Suppressor macrophage (primary cell): ENCODE measurements around the gene RAB14.

Experiments
- DNase-seq, 4 experiments: peaks; one replicate each; pipeline ENCODE4 v3.0.0-alpha.2; 2020 to 2022
- total RNA-seq, 17 experiments: gene quantifications; one replicate each; lab custom pipeline; 2026; ENCODE audit warnings: mixed read lengths in 6 of 17, inconsistent platforms in 3 of 17; lab: John Stamatoyannopoulos, UW

RAB14 gene
- 38.8 to 241 (median 128) reads per million in 17 experiments for total RNA-seq

DNA sequence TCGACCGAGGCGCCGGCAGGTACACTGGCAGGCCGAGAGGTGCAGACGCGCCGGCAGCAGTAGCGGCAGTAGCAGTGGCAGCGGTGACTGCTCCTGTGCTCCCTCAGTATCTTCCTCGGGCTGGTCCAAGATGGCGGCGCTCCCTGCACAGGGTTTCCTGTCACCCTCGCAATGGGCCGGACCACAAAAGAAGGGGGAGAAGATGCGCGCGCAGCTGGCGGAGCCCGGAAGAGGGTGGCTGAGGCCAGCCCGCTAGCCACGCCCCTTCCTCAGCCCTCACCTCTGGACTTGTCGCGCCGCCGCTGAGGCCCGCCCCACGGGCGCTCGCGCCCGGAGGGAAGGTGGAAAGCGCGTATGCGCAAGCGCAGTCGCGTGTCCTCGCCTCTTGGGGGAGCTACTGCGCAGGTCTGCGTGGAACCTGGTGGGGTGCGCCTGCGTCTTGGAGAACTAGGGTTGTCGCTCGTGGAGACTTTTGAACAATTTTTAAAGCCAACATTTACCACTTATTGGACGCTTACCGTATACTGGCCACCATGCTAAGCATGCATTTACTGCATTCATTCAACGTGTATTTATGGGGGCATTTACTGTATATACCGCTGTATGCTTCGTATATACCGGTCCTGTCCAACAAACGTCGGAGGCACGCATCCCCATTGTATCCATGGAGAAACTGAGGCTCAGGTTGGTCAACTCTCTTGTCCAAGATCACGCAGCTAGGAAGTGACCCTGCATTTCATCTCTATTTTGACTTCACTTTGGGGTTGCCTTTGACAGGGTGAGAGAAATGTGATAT lies at the start of gene RAB14:
Gene RAB14 (minus strand): TSS at position 132 of the 796 bp plus-strand sequence. CDS start 8,457 bp downstream, outside the sequence.
- peak; percentile 99 to 100 (median 100) for DNase-seq

DNA sequence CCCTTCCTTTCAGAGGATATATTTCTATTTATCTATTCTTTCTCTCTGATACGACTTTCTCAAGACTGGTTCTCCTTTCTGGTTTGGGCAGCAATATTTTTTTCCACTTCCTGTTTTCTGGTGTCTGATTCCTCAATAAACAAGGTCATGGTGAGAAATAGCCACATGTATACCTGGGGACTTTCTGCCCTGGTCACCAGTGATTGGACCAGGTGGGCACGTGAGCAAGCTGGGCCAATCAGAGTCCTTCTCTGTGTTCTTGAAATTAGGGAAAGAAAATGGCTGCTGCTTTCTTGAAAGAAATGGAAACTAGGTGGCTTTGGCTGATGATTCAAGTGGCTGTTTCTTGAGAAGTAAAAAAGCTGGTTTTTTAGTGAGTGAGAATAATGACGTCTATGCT lies 47.9 kb upstream of the RAB14 start:
- DNase-seq: peak; percentile 77 to 95 (median 84)

DNA sequence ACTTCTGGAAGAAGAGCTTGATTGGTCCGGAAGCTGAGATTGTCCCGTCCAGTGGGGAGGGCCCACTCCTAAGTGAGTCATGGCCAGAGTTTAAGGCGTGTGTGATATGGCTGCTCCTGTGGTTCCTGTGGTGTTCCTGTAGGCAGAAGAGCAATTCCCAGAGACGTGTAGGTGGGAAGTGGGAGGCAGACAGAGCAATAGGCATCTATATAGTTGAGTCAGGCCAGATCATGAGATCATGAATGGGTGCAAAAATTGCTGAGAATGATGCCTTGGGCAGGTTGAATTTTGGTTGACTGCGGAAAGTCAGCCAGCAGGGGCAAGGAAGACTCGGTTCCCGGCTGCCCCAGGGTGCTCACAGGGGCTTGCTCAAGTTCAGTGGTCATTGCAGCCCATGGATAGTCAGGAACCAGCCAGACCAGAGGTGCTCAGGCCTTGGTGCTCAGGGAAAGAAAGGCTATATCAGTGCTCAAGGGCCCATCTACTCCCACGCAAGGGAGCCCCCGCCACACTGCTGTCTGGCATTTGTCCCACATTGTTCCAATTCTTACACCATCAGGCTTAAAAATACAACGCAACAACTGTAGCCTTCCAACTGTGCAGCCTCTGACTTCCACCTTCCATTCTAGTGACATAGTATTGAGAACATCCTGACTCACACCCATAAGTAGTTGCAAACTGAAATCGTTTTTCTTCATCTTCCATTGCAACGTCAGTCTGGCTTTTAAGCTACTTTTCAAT lies 45.3 kb upstream of the RAB14 start:
- DNase-seq: peak; percentile 85 to 96 (median 90)

DNA sequence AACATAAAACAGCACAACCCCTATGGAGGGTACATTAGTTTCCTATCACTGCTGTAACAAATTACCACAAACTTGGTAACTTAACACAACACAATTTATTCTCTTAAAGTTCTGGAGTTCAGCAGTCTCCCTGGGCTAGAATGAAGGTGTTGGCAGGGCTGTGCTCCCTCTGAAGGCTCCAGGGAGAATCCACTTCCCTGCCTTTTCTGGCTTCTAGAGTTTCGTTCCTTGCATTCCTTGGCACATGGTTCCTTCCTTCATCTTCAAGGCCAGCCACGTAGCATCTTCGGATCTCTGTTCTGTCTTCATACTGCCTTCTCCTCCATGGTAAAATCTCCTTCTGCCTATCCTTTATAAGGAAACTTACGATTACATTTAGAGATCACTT lies 41.3 kb upstream of the RAB14 start:
- DNase-seq: no peak

DNA sequence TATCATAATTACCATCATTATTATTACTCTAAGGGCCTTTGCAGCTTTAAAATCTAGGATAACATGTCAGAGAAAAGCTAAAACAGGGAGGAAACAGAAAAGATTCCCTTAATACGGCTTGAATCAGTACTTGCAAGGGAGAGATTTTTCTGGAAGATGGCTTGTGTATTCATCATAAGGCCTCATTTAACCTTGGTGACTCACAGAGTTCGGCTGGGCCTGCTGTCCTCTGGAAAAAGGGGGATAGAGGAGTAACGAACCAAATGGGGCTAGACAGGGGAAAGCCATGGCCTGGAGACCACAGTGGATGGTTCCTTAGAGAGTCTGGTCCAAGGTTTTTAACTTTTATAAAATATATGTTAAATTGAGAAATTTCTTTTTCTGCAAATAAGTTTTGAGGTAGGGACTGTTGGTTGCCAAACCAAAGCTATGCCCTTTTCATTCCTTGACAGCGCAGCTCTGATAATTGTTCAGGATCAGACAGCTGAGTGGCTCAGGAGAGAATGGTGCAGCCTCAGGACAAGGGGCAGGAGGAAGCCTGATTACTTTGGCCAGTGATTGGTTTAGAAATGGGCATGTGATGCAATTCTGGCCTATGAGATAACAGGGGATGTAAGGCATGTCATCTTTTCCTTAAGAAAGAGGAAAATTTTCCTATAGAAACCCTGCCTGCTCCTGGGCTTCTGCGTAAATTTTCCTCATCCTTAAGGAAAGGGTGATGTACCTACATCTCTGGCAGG lies 40.7 kb upstream of the RAB14 start:
- no peak for DNase-seq

DNA sequence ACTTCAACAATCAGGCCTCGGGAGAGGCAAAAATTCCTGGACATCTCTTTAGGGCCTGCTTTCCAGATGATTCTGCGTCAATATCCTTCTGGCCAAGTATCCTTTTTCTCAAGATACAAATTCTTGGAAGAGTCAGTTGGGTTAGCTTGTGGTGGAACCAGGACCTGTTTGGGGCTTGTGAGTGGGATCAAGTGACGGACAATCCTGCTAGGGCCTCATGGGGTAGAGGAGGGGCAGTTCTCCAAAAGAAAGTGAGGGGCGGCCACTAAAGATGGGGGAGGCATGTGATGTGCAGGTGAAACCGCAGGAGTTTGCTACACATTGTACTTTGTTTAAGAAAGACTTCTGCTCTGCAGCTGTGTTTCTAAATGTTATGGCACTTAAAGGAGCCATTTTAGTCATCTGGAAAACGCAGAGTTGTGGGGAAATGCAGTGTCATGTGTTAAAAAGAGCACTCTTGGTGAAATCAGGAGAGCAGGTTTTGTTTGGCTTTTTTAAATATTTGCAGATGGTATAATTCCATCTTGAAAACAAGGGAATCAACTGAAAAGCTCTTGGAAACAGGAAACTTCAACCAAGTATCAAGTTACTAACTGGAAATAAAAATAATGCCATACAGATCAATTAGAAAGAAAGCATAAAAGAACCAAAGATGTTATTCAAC lies 38.9 kb upstream of the RAB14 start:
- no peak for DNase-seq

DNA sequence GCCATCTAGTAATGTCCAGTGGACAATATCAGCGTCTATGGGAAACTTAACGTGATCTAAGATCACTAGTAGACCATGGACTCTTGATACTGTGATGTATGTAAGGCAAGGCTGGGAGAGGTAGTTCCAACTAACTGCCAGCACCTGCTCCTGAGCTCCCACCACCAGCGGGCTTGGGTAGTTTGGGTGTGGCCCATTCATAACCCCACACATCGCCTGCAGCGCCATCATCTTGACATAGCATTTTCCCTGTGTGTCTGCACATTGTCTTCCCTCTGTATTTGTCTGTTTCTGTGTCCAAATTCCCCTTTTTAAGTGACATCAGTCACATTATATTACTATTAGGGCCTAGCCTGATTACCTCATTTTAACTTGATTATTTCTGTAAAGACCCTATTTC lies 38.2 kb upstream of the RAB14 start:
- DNase-seq: peak in 1 of 4 experiments; percentile 21

DNA sequence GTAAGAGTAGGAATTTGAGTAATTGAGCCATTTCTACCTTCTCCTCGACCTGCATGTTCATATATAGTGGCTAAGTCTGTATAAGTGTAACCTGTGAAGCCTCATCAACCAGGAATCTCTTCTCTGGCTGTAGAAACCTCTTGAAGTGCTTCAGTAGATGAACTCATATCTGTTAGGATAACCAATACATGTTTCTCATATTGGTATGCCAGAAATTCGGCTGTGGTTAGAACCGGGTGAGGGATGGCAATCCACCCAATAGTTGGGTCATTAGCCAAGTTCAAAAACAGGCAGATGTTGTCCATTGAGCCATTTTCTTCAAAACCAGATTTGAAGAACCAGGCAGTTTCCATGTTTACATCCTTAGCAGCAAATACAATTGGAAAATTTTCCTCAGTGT lies 37.4 kb upstream of the RAB14 start:
- DNase-seq: no peak

DNA sequence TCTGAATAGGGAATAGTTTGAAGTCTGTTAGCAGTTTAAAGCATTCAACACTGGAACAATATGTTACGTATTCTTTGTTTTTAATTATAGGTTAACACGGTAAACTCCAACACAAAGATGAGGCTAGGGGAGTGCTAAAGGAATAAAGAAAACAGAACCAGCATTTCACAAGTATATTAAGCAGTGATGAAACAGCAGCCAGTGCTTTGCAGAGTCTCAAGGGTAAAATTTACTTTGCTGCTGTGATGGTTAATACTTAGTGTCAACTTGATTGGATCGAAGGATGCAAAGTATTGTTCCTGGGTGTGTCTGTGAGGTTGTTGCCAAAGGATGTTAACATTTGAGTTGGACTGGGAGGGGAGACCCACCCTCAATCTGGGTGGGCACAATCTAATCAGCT lies 36.2 kb upstream of the RAB14 start:
- no peak for DNase-seq

DNA sequence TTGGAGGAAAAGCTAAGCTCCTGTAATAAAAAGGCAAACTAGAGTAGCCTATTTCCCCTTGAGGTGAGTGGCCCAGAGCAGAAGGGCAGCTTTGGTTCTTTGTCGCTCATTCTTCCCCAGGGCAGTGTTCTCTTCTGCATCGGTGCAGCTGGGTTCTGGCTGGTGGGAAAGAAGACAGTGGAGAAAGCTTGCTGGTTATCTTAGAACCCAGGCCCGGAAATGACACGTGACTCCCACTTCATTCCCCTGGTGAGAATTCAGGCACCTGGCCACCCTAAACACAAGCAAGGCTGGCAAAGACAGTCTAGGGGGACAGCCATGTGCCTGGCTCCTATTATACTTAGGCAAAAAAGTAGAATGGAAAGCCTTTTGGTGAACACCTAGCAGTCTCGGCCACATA lies 33.8 kb upstream of the RAB14 start:
- no peak for DNase-seq

DNA sequence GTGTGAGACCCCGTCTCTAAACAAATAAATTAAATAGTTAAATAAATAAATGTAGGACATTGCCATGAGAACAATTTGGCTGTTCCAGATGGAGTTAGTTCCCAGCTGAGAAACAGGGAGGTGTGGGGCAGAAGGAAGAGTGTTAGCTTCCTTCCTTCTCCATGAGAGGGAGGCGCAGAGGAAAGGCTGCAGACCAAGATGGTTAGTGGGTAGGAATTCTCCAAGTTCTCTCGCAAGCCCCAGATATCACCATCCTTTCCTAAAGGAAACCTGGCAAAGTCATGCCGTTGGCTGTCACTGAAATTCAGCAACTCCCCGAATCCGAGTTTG lies 33.1 kb upstream of the RAB14 start:
- no peak for DNase-seq

DNA sequence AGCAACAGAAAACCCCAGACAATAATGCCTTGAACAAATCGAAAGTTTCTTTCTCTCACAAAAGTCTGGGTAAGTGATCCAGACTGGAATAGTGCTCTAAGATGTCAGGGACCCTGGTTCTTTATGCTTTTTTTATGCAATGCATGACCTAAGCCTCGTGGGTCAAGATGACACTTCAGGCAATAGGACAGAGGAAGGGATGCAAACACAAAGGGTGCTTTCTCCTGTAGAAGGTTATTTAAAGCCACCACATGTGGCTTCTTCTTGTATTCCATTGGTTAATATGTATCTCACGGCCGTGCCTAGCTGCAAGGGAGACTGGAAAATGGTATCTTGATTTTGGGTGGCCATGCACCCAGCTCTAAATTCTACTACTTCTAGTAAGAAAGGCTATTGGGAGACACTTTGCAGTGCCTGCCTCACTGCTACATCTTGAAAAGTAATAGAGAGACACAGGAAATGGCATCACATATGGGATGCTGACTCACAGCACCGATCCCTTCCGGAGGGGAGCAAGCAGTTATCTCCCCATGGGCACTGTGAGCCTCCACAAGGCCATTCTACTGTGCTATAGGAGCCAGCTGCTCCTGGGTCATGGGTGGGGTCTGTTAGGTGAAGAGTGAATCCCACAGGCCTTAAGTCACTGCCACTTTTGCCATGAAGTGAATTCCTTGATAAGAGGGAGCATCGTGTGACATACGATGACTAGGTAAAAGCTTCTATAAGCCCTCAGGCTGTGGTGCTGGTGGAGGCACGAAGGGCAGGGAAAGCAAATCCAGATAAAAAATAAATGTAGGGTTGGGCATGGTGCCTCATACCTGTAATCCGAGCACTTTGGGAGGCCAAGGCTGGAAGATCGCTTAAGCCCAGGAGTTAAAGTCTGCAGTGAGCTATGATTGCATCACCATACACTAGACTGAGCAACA lies 32.5 kb upstream of the RAB14 start:
- DNase-seq: peak; percentile 35 to 63 (median 40)

DNA sequence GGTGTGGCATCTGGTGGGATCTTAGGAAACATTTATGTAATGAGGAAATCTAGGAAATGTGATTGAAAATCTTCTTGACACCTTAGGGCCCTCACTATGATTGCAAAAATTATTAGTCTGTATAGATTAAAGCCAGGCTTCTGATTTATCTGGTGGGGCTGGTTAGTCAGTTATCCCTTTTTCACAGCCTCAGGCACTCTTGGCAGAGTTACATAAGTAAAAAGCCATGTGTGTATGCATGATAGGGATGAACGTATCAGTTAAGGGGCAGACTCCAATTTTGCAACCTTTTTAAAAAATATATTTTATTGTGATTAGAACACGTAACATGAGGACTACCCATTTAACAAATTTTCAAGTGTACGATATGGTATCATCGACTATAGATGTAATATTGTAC lies 30.6 kb upstream of the RAB14 start:
- no peak for DNase-seq

DNA sequence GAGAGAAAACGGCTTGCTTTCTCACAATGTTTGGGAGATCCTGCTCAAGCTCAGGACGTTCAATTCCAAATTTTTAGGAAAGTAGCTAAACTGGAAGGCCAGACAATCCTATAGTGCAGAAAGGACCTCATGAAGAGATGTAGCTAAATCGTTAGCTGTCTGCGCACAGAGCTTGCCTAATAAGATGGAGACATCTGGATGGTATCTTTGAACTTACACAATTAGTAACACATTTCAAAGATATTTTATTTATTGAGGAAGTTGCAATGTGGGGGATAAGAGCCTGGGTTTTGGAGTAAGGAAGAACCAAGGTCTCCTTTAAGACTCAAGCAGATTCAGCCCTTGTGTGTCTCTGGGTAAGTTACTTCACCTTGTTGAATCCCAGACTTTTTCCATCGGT lies 28.6 kb upstream of the RAB14 start:
- peak in 1 of 4 experiments; percentile 26 for DNase-seq

DNA sequence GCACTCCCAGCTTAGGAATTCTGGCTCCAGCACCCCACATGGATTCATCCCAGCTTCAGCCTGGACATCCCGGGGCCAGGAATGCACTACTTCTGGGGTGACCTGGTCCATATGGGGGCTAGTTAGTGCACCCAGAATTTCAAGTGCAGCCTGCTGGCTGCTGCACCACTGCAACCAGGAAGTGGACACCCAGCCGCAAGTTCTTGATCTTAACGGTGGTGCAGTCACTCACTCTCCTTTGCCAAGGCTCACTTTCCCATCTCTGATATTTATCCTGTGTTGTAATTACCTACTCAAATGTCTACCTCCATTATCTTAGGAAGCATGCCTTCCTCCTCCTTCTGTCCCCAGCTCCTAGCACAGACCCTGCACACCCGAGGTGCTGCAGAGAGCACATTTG lies 26.2 kb upstream of the RAB14 start:
- peak in 1 of 4 experiments; percentile 38 for DNase-seq

DNA sequence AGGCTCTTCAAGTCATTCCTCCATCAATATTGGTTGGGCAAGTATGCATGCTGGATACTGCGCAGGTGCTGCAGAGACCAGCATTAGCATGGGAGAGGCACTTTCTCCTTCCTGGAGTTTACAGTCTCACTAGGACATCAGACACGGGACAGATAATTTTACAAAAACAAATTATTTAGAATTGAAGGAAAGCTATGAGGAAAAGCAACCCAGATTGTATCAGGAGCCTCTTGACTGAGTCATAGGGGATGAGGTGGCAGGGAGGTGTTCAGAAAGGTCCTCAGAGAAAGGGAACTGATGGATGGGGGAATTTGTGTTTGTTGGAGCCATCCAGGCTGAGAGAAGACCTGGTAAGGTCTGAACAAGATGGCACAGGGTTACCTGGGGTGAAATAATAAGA lies 24.5 kb upstream of the RAB14 start:
- no peak for DNase-seq

DNA sequence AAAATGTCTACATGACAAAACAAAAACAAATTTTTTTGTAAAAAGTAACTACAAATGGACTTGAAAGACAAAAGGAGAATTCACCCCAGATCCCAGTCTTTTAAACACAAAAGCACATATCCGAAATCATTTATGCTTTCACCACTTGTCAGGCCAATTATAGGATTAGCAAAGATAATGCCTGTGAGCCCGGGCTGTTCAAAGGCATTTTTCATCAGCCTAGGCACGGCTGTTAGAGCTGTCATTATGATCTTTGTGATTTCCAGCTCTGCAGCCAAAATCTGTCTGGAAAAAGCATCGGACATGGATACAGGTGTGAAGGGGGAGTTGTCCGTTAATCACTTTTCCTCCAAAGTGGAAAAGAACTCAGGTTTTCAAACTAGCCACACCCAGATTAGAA lies 23.6 kb upstream of the RAB14 start:
- no peak for DNase-seq

DNA sequence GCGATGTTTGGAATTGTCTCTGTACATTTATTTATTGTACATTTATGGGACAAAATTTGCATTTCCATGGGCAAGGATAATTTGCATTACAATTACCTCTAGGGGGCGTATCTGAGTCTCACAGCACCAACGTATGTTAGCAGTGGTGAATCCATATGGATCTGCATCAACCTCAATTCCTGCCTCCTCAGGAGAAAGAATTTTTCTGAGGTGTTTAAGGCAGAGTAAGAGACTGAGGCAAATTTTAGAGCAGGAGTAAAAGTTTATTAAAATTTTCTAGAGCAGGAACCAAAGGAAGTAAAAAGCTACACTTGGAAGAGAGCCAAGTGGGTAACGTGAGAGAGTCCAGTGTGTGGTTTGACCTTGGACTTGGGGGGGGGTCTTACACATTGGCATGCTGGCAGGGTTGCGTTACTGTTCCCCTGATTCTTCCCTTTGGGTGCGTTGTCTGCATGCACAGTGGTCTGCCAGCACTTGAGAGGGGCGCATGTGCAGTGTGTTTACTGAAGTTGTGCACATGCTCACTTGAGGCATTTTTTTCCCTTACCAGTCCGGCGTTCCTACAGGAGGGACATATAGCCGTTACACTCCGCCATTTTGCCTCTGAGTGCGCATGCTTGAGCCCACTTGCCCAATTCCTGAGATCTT lies 21.0 kb upstream of the RAB14 start:
- peak; percentile 38 to 82 (median 56) for DNase-seq

DNA sequence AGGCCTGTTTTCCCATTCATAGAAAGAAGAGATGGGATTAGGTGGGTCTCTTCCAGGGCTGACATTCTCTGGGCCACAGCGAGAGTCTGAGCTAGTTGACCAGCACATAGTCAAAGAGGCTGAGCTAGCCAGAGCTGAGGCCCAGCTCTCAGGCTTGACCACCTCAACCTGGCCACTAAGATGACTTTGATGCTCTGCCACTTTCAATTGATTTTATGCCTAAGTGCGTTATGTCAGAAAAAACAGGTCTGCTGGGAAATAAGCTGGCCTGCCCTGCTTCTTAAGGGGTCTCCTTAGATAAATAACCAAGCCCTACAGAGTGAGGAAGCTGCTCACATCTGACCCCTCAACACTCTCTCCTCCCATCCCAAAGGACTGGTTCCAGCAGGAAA lies 20.0 kb upstream of the RAB14 start:
- DNase-seq: no peak

DNA sequence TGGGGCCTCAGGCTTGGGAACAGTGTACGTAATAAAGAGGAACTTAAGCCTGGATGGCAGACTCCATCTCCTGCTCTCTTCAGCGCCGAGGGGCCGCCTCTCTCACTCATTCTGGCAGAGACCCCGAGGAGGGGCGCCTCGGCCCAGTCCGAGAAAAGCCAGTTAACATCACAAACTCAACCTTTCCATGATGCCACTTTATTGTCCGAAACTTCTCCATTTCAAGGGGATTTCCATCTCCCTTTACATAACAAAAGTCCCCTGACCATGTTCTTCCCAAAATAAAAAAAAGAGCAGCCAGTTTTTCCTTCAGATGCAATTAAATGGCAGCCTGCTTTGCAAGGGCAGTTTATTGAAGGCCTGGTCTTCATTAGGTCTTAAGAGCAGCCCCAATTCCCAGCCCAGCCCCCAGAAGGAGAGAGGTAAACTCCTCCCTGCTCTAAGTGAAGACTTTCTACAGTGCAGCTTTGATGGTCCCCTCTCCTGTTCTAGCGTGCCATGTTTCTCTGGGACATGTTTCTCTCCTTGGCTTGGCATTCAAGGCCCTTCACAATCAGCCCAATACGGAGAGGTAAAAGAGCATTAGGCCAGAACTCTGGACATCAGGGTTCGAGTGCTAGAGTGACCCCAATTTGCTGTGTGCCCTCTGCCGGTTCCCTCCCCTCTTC lies 19.5 kb upstream of the RAB14 start:
- DNase-seq: peak; percentile 76 to 88 (median 82)

DNA sequence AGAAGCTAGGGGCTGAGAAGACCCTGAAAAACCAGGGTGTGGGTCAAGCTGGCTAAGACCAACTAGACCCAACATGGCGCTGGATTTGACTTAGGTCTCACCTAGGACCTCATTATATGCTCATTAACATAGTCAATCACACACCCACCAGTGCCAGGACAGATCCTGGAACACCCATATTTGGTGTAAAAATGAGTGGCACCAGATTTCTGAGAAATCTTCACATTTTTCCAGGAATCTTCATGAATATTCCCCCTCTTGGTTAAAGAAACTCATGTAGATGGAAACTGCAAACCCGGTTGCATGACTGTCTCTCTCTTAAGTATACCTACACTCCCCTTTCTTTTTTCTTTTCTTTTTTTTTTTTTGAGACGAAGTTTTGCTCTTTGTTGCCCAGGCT lies 17.9 kb upstream of the RAB14 start:
- no peak for DNase-seq
